H1 (cell line): ENCODE measurements around the gene SFT2D1. TPM values are rescaled to one million over a fixed set of nuclear protein-coding genes. Genes with fewer than 3 reads are reported as not detected.

Source experiments
- CBX5 ChIP-seq: fragments of 300-800, 300-1000 bp; sonication (generic); IDR thresholded peaks from 2 replicates; pipeline ENCODE4 v1.7.1; 2016; ENCODE audit warnings: antibody characterized with exemption, low read length, low read depth
- CBX8 ChIP-seq: fragments of 300-800, 300-1000 bp; sonication (generic); IDR thresholded peaks from 2 replicates; pipeline ENCODE4 v1.7.1; 2016; ENCODE audit warnings: low read depth, low read length, borderline replicate concordance
- CHD2 ChIP-seq: IDR thresholded peaks from 2 replicates; pipeline ENCODE4 v1.6.1; 2012; ENCODE audit warnings: low read length, improper control_type of control experiment
- EZH2 ChIP-seq: fragments of 200-600 bp; sonication (generic); IDR thresholded peaks from 2 replicates; pipeline ENCODE4 v1.7.1; 2012; ENCODE audit warnings: low read depth, mild to moderate bottlenecking, moderate library complexity, low read length, inconsistent platforms; ENCODE audit not compliant: severe bottlenecking
- FOSL1 ChIP-seq: IDR thresholded peaks from 2 replicates; pipeline ENCODE4 v1.6.1; 2011; ENCODE audit warnings: mild to moderate bottlenecking, low read depth, low read length, moderate library complexity; ENCODE audit not compliant: insufficient read depth
- GABPA ChIP-seq: IDR thresholded peaks from 2 replicates; pipeline ENCODE4 v1.6.1; 2011; ENCODE audit warnings: mild to moderate bottlenecking, low read length, moderate library complexity, borderline replicate concordance; ENCODE audit not compliant: insufficient read depth
- JUN ChIP-seq: IDR thresholded peaks from 2 replicates; pipeline ENCODE4 v1.6.1; 2011; ENCODE audit warnings: low read depth, mild to moderate bottlenecking, improper control_type of control experiment, low read length
- KDM4A ChIP-seq: IDR thresholded peaks from one replicate; pipeline ENCODE4 v1.7.1; 2012; ENCODE audit warnings: low read depth, mild to moderate bottlenecking, moderate library complexity, low read length, inconsistent platforms; ENCODE audit not compliant: severe bottlenecking
- KDM5A ChIP-seq: fragments of 200-600 bp; IDR thresholded peaks from 2 replicates; pipeline ENCODE4 v1.7.1; 2012; ENCODE audit warnings: mild to moderate bottlenecking, low read length, inconsistent platforms, mixed read lengths
- MAFK ChIP-seq: IDR thresholded peaks from 2 replicates; pipeline ENCODE4 v1.6.1; 2012; ENCODE audit warnings: low read depth, mild to moderate bottlenecking, improper control_type of control experiment, low read length
- NANOG ChIP-seq: IDR thresholded peaks from 2 replicates; pipeline ENCODE4 v1.6.1; 2011; ENCODE audit warnings: low read length, low read depth, mild to moderate bottlenecking, inconsistent platforms; ENCODE audit not compliant: insufficient read depth, poor library complexity, severe bottlenecking
- POLR2A ChIP-seq, 2 experiments: IDR thresholded peaks; 1 replicate in 1 of 2; 2 replicates in 1 of 2; pipeline ENCODE4 v1.6.1; 2011; ENCODE audit warnings: low read depth in 2 of 2, low read length in 2 of 2, mild to moderate bottlenecking in 2 of 2; ENCODE audit errors: control extremely low read depth in 1 of 2
- RXRA ChIP-seq: IDR thresholded peaks from 2 replicates; pipeline ENCODE4 v1.6.1; 2011; ENCODE audit warnings: low read depth, mild to moderate bottlenecking, low read length, moderate library complexity; ENCODE audit not compliant: insufficient read depth
- SIN3A ChIP-seq, 2 experiments: IDR thresholded peaks in 1 of 2; conservative IDR thresholded peaks in 1 of 2; 2 replicates each; pipeline ENCODE4 v1.6.1; 2011 to 2012; ENCODE audit warnings: low read length in 2 of 2, improper control_type of control experiment in 1 of 2, low read depth in 1 of 2, mild to moderate bottlenecking in 1 of 2
- SP1 ChIP-seq: IDR thresholded peaks from 2 replicates; pipeline ENCODE4 v1.6.1; 2011; ENCODE audit warnings: low read depth, low read length
- TBP ChIP-seq: IDR thresholded peaks from 2 replicates; pipeline ENCODE4 v1.6.1; 2011; ENCODE audit warnings: low read depth, low read length, improper control_type of control experiment
- polyA plus RNA-seq, 7 experiments: library from polyadenylated mRNA; depleted of rRNA in 3 of 7; stranded (reverse) in 5 of 7; unstranded in 2 of 7; fragments of >200 nt in 5 of 7; fragments of 200-250 nt in 2 of 7; gene quantifications; 1 replicate in 5 of 7; 2 replicates in 1 of 7; 4 replicates in 1 of 7; pipeline versions ENCODE4 v1.2.1 to v1.2.3, GENCODE V29; 2011 to 2013; ENCODE audit warnings: missing spikeins in 2 of 7, mixed read lengths in 2 of 7
- total RNA-seq: library from RNA; stranded (reverse); fragmentation: NEBNext Ultra II Directional; extraction: Animal tissue kit (Norgen Biotek cat#: 25700); gene quantifications from 2 replicates; pipeline ENCODE4 v1.2.1, GENCODE V29; 2021
- TF ChIP-seq, protein P1 (sequence below): IDR thresholded peaks from 2 replicates; pipeline ENCODE4 v1.6.1; 2011; ENCODE audit warnings: low read length, improper control_type of control experiment
- TF ChIP-seq, protein P2 (sequence below): IDR thresholded peaks from 2 replicates; pipeline ENCODE4 v1.6.1; 2012; ENCODE audit warnings: low read length, inconsistent platforms

SFT2D1 gene
- total and polyA plus RNA-seq, 2 of the 8 experiments (the other 6 are each of a cell fraction or from before 2014, with no cell fraction given), result 52.3 to 76.1 TPM

DNA sequence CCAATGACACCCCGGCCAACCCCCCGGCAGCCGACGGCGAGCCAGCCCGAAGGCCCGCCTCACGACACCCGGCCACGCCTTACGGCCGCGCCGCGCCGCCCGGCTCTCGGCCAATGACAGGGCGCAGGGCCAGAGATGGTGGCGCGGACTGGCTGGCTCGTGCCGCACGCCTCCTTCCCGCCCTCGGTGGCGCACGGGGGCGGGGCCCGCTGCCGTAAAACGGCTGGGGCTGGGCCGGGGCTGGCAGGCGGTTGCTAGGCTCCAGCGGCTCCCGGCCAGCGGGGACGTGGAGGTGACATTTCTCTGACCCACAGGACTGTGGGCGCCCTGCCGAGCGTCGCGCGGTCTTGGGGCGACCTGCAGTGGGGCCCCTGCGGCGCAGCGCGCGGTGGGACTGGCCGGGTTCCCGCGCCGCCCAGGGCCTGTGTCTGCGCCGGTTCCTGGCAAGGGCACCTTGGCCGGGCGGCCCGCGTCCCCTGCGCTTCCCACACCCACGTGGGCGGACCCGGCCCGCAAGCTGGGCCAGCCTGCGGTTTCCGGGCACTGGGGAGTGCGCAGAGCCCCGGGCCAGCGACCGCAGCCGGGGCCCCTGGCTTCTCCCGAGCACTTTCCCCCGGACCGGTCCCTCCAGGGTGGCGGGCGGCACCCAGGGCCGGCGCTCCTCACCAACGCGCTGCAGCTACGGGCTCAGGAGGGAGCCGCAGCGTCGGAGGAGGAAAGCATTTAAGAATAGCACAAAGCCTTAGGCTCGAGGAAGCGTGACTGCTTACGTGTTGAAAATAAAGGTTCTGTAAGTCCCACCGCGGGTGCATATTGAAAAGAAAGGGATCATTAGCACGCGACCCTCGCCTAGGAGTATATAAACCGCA, 40.8 kb upstream of the SFT2D1 start, which contains the start of gene MPC1 (continued):
- TF ChIP-seq RXRA (no peak), EZH2 (no peak), MAFK (no peak), GABPA (no peak), TBP (peak; percentile 55), JUN (no peak), NANOG (no peak), POLR2A (IDR thresholded peaks at IDR 0.05; ENCODE audit: control extremely low read depth in 1 of 2, low read depth in 2 of 2, low read length in 2 of 2) (peak; percentile 46 to 64; a peak in 2 of 3 replicates), FOSL1 (no peak), SP1 (peak; percentile 72; the same call in 1 of the 2 replicates), CHD2 (peak; percentile 33; the same call in 1 of the 2 replicates), SIN3A (conservative IDR thresholded peaks at IDR 0.05 in 1 of 2, IDR thresholded peaks at IDR 0.05 in 1 of 2; ENCODE audit: low read depth in 1 of 2, low read length in 2 of 2) (peak in 1 of 2 experiments; percentile 75; a peak in 2 of 4 replicates), KDM5A (no peak), CBX8 (no peak), CBX5 (no peak), KDM4A (peak; percentile 84)
- TF ChIP-seq, protein P1, sequence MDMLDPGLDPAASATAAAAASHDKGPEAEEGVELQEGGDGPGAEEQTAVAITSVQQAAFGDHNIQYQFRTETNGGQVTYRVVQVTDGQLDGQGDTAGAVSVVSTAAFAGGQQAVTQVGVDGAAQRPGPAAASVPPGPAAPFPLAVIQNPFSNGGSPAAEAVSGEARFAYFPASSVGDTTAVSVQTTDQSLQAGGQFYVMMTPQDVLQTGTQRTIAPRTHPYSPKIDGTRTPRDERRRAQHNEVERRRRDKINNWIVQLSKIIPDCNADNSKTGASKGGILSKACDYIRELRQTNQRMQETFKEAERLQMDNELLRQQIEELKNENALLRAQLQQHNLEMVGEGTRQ, result no peak
- TF ChIP-seq, protein P2, sequence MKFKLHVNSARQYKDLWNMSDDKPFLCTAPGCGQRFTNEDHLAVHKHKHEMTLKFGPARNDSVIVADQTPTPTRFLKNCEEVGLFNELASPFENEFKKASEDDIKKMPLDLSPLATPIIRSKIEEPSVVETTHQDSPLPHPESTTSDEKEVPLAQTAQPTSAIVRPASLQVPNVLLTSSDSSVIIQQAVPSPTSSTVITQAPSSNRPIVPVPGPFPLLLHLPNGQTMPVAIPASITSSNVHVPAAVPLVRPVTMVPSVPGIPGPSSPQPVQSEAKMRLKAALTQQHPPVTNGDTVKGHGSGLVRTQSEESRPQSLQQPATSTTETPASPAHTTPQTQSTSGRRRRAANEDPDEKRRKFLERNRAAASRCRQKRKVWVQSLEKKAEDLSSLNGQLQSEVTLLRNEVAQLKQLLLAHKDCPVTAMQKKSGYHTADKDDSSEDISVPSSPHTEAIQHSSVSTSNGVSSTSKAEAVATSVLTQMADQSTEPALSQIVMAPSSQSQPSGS, result no peak
